Psoas muscle (tissue), 8 donors: ENCODE data around the gene ZNF318. TPM values are rescaled to one million over a fixed set of nuclear protein-coding genes. Genes with fewer than 3 reads are reported as not detected.

Experiments used
- ATAC-seq, 4 donors: fragments of 200-7000 bp; cut with Tn5 transposase; one replicate each; pipeline ENCODE4 v1.9.1; 2020; ENCODE audit warnings: moderate library complexity in 3 of 4, mild to moderate bottlenecking in 2 of 4
- DNase-seq, 2 donors: peaks; one replicate each; pipeline ENCODE4 v3.0.0-alpha.2; 2020
- H3K27ac ChIP-seq: fragments of 200-600 bp; one replicate; pipeline ENCODE4 v1.8.0; 2022
- H3K27me3 ChIP-seq, 3 donors: fragments of 200-600 bp in 1 of 3; one replicate each; pipeline versions ENCODE4 v1.6.1 to v1.8.0; 2013 to 2022; ENCODE audit warnings: low read length in 2 of 3, mild to moderate bottlenecking in 2 of 3, moderate library complexity in 1 of 3; ENCODE audit not compliant: insufficient read depth in 3 of 3
- H3K36me3 ChIP-seq, 2 donors: fragments of 200-600 bp in 1 of 2; one replicate each; pipeline versions ENCODE4 v1.6.1 to v1.8.0; 2013 to 2022; ENCODE audit warnings: low read depth in 1 of 2, mild to moderate bottlenecking in 1 of 2, moderate library complexity in 1 of 2; ENCODE audit not compliant: insufficient read depth in 1 of 2
- H3K4me1 ChIP-seq: fragments of 200-600 bp; one replicate; pipeline ENCODE4 v1.8.0; 2022
- H3K4me3 ChIP-seq: fragments of 200-600 bp; one replicate; pipeline ENCODE4 v1.8.0; 2022; ENCODE audit warnings: mild to moderate bottlenecking
- H3K9me3 ChIP-seq: fragments of 200-600 bp; one replicate; pipeline ENCODE4 v1.8.0; 2022
- CTCF ChIP-seq: fragments of 200-600 bp; IDR thresholded peaks from one replicate; pipeline ENCODE4 v1.8.0; 2022; ENCODE audit warnings: antibody characterized with exemption
- WGBS, 3 donors: extraction: QIAGEN DNeasy Blood & Tissue Kit; methylation state at CpG; one replicate each; pipeline versions ENCODE4 v1.1.6 to v1.1.7; 2013; 5-methylcytosine and 5-hydroxymethylcytosine counted together
- intact Hi-C, 2 donors: fragments of 100-400 bp; cut with DNase I; formaldehyde crosslinking; loops; one replicate each; pipeline versions ENCODE4 v1.11.0 to v1.14.2; 2022
- polyA plus RNA-seq, 3 donors: library from polyadenylated mRNA; stranded (reverse); fragments of 200-250 nt; gene quantifications; one replicate each; pipeline ENCODE4 v1.2.3, GENCODE V29; 2013
- total RNA-seq, 4 donors: library from RNA; stranded (reverse); fragmentation: NEBNext Ultra II Directional in 2 of 4; extraction: Animal tissue kit (Norgen Biotek cat#: 25700) in 2 of 4; gene quantifications; one replicate each; pipeline versions ENCODE4 v1.2.1 to v1.2.4, GENCODE V29; 2021 to 2023
- donor health status: healthy with polysubstance abuse.
- donor health status: DM: no; HTN: no; CAD: no; lungs with moderate emphysema.
- donor health status: Bipolar disorder and iron deficiency.
- donor health status: healthy.
- donor health status: DM: yes; HTN: yes; CAD: no.
- donor health status: DM: no; HTN: no; CAD: no.
- donor health status: DM: no; HTN: no; CAD: no.
- donor health status: DM: yes; HTN: yes; CAD: no.

ZNF318 gene
- total and polyA plus RNA-seq, 7 donors: 3.4 to 14.3 (median 9.0) TPM

GRCh38 chr6:43297644-43298564 lies 71.5 kb downstream of the ZNF318 start, which contains the start of gene SLC22A7:
SLC22A7 (plus strand) TSS chr6:43298260; CDS start chr6:43298359, 99 bp downstream.
- peaks cover 0 to 25% (median 3%) of the 10 kb centered on the region in 3 donors for H3K27me3 ChIP-seq
- H3K4me1 ChIP-seq: no peaks in the 10 kb centered on the region
- no peaks in the 10 kb centered on the region for H3K9me3 ChIP-seq
- no peak within 1 kb of the TSS for H3K27ac ChIP-seq
- H3K4me3 ChIP-seq: no peak within 1 kb of the TSS
- DNase-seq (peak in 1 of 2 donors; percentile 52), ATAC-seq (no peak)
- H3K36me3 ChIP-seq: no peaks in the 10 kb centered on the region
- intact Hi-C loops: no loop called here
- WGBS, 3 donors: 46 to 59% (median 53%) methylated on average over 10 of the region's 10 CpGs
- no peak for TF ChIP-seq CTCF

GRCh38 chr6:43296780-43297497 lies 72.5 kb downstream of the ZNF318 start:
- 84 to 88% (median 86%) methylated on average over 5 of the region's 5 CpGs for WGBS, 3 donors

GRCh38 chr6:43295456-43295855 lies 74.0 kb downstream of the ZNF318 start:
- no peak for ATAC-seq
- WGBS, 3 donors: 86 to 94% (median 90%) methylated on average over 3 of the region's 3 CpGs
- no peak overlapping the region for H3K4me3 ChIP-seq

More at GRCh38 chr6:43296780-43297497, 72.5 kb downstream of the ZNF318 start:
- DNase-seq: no peak
- Histone ChIP-seq H3K4me3 (no peak overlapping the region), H3K9me3 (no peaks in the 10 kb centered on the region), H3K36me3 (no peaks in the 10 kb centered on the region), H3K27me3 (peaks cover 0 to 24% (median 3%) of the 10 kb centered on the region in 3 donors), H3K27ac (no peak overlapping the region), H3K4me1 (no peaks in the 10 kb centered on the region)
- ATAC-seq: no peak
- intact Hi-C loops: no loop called here
- TF ChIP-seq CTCF: no peak

GRCh38 chr6:43294536-43294935 lies 74.9 kb downstream of the ZNF318 start:
- no peak overlapping the region for H3K4me3 ChIP-seq
- no peaks in the 10 kb centered on the region for H3K36me3 ChIP-seq
- no peaks in the 10 kb centered on the region for H3K9me3 ChIP-seq
- H3K4me1 ChIP-seq: no peaks in the 10 kb centered on the region
- no peak for TF ChIP-seq CTCF
- H3K27ac ChIP-seq: no peak overlapping the region
- DNase-seq (no peak), ATAC-seq (no peak)
- H3K27me3 ChIP-seq: peaks cover 0 to 9% (median 3%) of the 10 kb centered on the region in 3 donors
- intact Hi-C loops: no loop called here
- WGBS, 3 donors: 70 to 79% (median 76%) methylated on average over 3 of the region's 3 CpGs

More at GRCh38 chr6:43295456-43295855, 74.0 kb downstream of the ZNF318 start:
- Histone ChIP-seq H3K4me1 (no peaks in the 10 kb centered on the region), H3K9me3 (no peaks in the 10 kb centered on the region), H3K27ac (no peak overlapping the region), H3K36me3 (no peaks in the 10 kb centered on the region), H3K27me3 (peaks cover 0 to 16% (median 3%) of the 10 kb centered on the region in 3 donors)
- no peak for DNase-seq
- TF ChIP-seq CTCF: no peak
- intact Hi-C loops: no loop called here
